Measurements from ENCODE around the gene ANKRD18B. TPM values are rescaled to one million over a fixed set of nuclear protein-coding genes. Genes with fewer than 3 reads are reported as not detected.
"Not testable (repeated sequence)": the region's sequence is repeated elsewhere in the genome, so short reads cannot be mapped to it uniquely, and the experiment has no call there.

ANKRD18B gene
- total RNA-seq, 1 experiment from 2014 or later = 9.1 TPM

DNA sequence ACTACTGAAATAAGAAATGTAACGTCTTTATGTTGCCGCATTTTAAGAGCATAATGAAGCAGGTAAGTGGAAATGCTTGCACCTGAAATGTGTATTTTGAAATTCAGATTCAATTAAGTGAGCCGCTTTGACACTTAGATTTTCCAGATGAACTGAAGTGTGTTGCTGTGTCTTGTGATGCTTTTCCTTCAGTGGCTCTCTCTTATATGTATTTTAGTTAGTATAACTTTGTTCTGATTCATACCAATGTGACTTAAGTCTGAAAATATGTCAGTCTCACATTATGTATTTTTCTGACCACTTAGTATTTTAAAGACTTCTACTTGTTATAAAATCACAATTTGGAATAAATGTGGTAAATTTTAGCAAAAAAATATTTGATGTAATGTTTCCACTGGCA is 25.4 kb downstream of the ANKRD18B start:
- not testable (repeated sequence) for H4K20me1 ChIP-seq (ENCODE audit: control insufficient read depth, insufficient read depth, insufficient read length); H3K4me1 Mint-ChIP-seq; H3K79me2 ChIP-seq (ENCODE audit: insufficient read depth, low read length); H3K27me3 ChIP-seq (ENCODE audit: insufficient read depth, low read length); H3K56ac ChIP-seq (ENCODE audit: insufficient read length, low read depth, low read length); H2BK15ac ChIP-seq (ENCODE audit: low read depth, low read length); H3K27ac Mint-ChIP-seq; H3K14ac ChIP-seq (ENCODE audit: insufficient read depth, low read length); H2BK120ac ChIP-seq (ENCODE audit: low read depth, low read length, poor library complexity, severe bottlenecking); DNase-seq; H3K4me3 Mint-ChIP-seq; H3K4me1 ChIP-seq (ENCODE audit: insufficient read depth, low read length); H3T11ph ChIP-seq (ENCODE audit: low read length); H3K9ac ChIP-seq (ENCODE audit: extremely low read depth, insufficient read length, low read length); H2AFZ ChIP-seq (ENCODE audit: low read length); H3K23ac ChIP-seq (ENCODE audit: insufficient read length, low read depth, low read length); H3K9me3 Mint-ChIP-seq; H3K4ac ChIP-seq (ENCODE audit: low read depth, low read length); H4K8ac ChIP-seq (replicated peaks; ENCODE audit: insufficient read length, low read depth, low read length); H3K27me3 Mint-ChIP-seq (ENCODE audit: low read depth); H3K23me2 ChIP-seq (ENCODE audit: insufficient read length, low read depth, low read length, poor library complexity, severe bottlenecking); H3K79me1 ChIP-seq (ENCODE audit: insufficient read depth, low read depth, low read length, poor library complexity, severe bottlenecking); H3K27ac ChIP-seq (ENCODE audit: insufficient read length, low read depth, low read length); H2BK5ac ChIP-seq (ENCODE audit: insufficient read length, low read length); H4K91ac ChIP-seq (ENCODE audit: insufficient read length, low read depth, low read length); H3K18ac ChIP-seq (ENCODE audit: insufficient read length, low read depth, low read length); H3K4me2 ChIP-seq (ENCODE audit: insufficient read depth, insufficient read length, low read length); H3K9me3 ChIP-seq (ENCODE audit: control insufficient read depth, low read depth, low read length); H4K5ac ChIP-seq (ENCODE audit: insufficient read length, low read depth, low read length); H2BK20ac ChIP-seq (ENCODE audit: low read depth, low read length, poor library complexity, severe bottlenecking); H2BK12ac ChIP-seq (ENCODE audit: insufficient read length, low read depth, low read length); H2AK5ac ChIP-seq (ENCODE audit: insufficient read length, low read length)
- H3K36me3 Mint-ChIP-seq (ENCODE audit: insufficient read depth in 1 of 3, low read depth in 3 of 3) = peaks cover 2 to 14% (median 5%) of the 10 kb centered on the region in 3 experiments; a peak in 6 of 7 replicates
- WGBS (ENCODE audit: extremely low coverage, insufficient read length, low lambda C conversion rate) = no CpG with 5 or more reads among the region's 3 CpGs

DNA sequence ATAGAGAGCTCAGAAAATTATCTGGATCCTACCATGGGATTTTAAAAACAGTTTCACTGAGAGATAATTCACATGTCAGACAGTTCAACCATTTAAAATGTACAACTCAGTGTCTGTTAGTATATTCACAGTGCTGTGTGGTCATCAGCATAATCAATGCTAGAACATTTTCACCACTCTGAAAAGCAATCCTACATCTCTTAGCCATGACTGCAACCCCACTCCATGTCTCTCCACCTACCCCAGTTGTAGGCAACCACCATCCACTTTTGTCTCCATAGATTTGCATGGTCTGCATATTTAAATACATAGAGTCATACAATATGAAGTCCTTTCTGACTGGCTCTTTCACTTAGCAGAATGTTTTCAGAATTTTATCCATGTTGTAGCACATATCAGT is 27.1 kb downstream of the ANKRD18B start:
- not testable (repeated sequence) for H2BK20ac ChIP-seq (ENCODE audit: low read depth, low read length, poor library complexity, severe bottlenecking); H3K23ac ChIP-seq (ENCODE audit: insufficient read length, low read depth, low read length); H4K91ac ChIP-seq (ENCODE audit: insufficient read length, low read depth, low read length); H4K20me1 ChIP-seq (ENCODE audit: control insufficient read depth, insufficient read depth, insufficient read length); H3K9me3 Mint-ChIP-seq; H3K9ac ChIP-seq (ENCODE audit: extremely low read depth, insufficient read length, low read length); H3K79me2 ChIP-seq (ENCODE audit: insufficient read depth, low read length); H4K8ac ChIP-seq (replicated peaks; ENCODE audit: insufficient read length, low read depth, low read length); DNase-seq; H3K14ac ChIP-seq (ENCODE audit: insufficient read depth, low read length); H3K4me2 ChIP-seq (ENCODE audit: insufficient read depth, insufficient read length, low read length); H3K27me3 ChIP-seq (ENCODE audit: insufficient read depth, low read length); H3K9me3 ChIP-seq (ENCODE audit: control insufficient read depth, low read depth, low read length); H2AFZ ChIP-seq (ENCODE audit: low read length); H2BK12ac ChIP-seq (ENCODE audit: insufficient read length, low read depth, low read length); H3K4me1 Mint-ChIP-seq; H2AK5ac ChIP-seq (ENCODE audit: insufficient read length, low read length); H3K79me1 ChIP-seq (ENCODE audit: insufficient read depth, low read depth, low read length, poor library complexity, severe bottlenecking); H4K5ac ChIP-seq (ENCODE audit: insufficient read length, low read depth, low read length); H3K4ac ChIP-seq (ENCODE audit: low read depth, low read length); H2BK15ac ChIP-seq (ENCODE audit: low read depth, low read length); H3K27ac ChIP-seq (ENCODE audit: insufficient read length, low read depth, low read length); H3K27me3 Mint-ChIP-seq (ENCODE audit: low read depth); H3T11ph ChIP-seq (ENCODE audit: low read length); H3K27ac Mint-ChIP-seq; H3K56ac ChIP-seq (ENCODE audit: insufficient read length, low read depth, low read length); H3K4me1 ChIP-seq (ENCODE audit: insufficient read depth, low read length); H2BK5ac ChIP-seq (ENCODE audit: insufficient read length, low read length); H3K23me2 ChIP-seq (ENCODE audit: insufficient read length, low read depth, low read length, poor library complexity, severe bottlenecking); H3K18ac ChIP-seq (ENCODE audit: insufficient read length, low read depth, low read length); H2BK120ac ChIP-seq (ENCODE audit: low read depth, low read length, poor library complexity, severe bottlenecking); H3K4me3 Mint-ChIP-seq
- peaks cover 2 to 14% (median 5%) of the 10 kb centered on the region in 3 experiments; a peak in 6 of 7 replicates for H3K36me3 Mint-ChIP-seq (ENCODE audit: insufficient read depth in 1 of 3, low read depth in 3 of 3)

All from H9 (cell line).